Neuronal stem cell (in vitro differentiated cells): ENCODE data around the gene HCRTR2.

Experiments
- DNase-seq: peaks from one replicate; pipeline ENCODE4 v3.0.0-alpha.2; 2013; ENCODE audit warnings: low spot score
- H2AFZ ChIP-seq: one replicate; pipeline ENCODE4 v1.6.1; 2013; ENCODE audit warnings: mild to moderate bottlenecking, low read length, inconsistent platforms
- H2AK5ac ChIP-seq: 2 replicates; pipeline ENCODE4 v1.6.1; 2013; ENCODE audit warnings: low read depth, mild to moderate bottlenecking, inconsistent platforms, low read length, moderate library complexity, mixed read lengths
- H2BK120ac ChIP-seq: 2 replicates; pipeline ENCODE4 v1.6.1; 2013; ENCODE audit warnings: low read depth, mild to moderate bottlenecking, inconsistent platforms, low read length, moderate library complexity, mixed read lengths
- H2BK12ac ChIP-seq: one replicate; pipeline ENCODE4 v1.6.1; 2013; ENCODE audit warnings: low read length, inconsistent platforms
- H2BK15ac ChIP-seq: 2 replicates; pipeline ENCODE4 v1.6.1; 2013; ENCODE audit warnings: mild to moderate bottlenecking, low read length, inconsistent platforms, mixed read lengths
- H2BK5ac ChIP-seq: one replicate; pipeline ENCODE4 v1.6.1; 2013; ENCODE audit warnings: inconsistent platforms, mild to moderate bottlenecking, low read length, moderate library complexity
- H3K14ac ChIP-seq: one replicate; pipeline ENCODE4 v1.6.1; 2013; ENCODE audit warnings: low read length, inconsistent platforms
- H3K18ac ChIP-seq: 2 replicates; pipeline ENCODE4 v1.6.1; 2013; ENCODE audit warnings: low read length, inconsistent platforms
- H3K23ac ChIP-seq: 2 replicates; pipeline ENCODE4 v1.6.1; 2013; ENCODE audit warnings: low read depth, mild to moderate bottlenecking, mixed read lengths, low read length, inconsistent platforms; ENCODE audit not compliant: poor library complexity
- H3K27ac ChIP-seq: replicated peaks from 3 replicates; pipeline ENCODE4 v1.5.1; 2013; ENCODE audit warnings: low read length, inconsistent platforms
- H3K27me3 ChIP-seq, 3 experiments: 2 replicates each; pipeline ENCODE4 v1.6.1; 2013; ENCODE audit warnings: low read length in 3 of 3, mild to moderate bottlenecking in 2 of 3, inconsistent platforms in 1 of 3, low read depth in 1 of 3, mixed read lengths in 1 of 3, moderate library complexity in 1 of 3; ENCODE audit not compliant: control insufficient read depth in 3 of 3, insufficient read depth in 3 of 3
- H3K36me3 ChIP-seq, 2 donors: replicated peaks in 1 of 2; 2 replicates each; pipeline ENCODE4 v1.6.1; 2013; ENCODE audit warnings: low read length in 2 of 2; ENCODE audit not compliant: control insufficient read depth in 2 of 2, insufficient read depth in 2 of 2
- H3K4ac ChIP-seq: 2 replicates; pipeline ENCODE4 v1.6.1; 2013; ENCODE audit warnings: inconsistent platforms, mild to moderate bottlenecking, low read length, moderate library complexity
- H3K4me1 ChIP-seq, 2 donors: 1 replicate in 1 of 2; 2 replicates in 1 of 2; pipeline ENCODE4 v1.6.1; 2013; ENCODE audit warnings: low read length in 2 of 2, low read depth in 1 of 2; ENCODE audit not compliant: control insufficient read depth in 2 of 2, insufficient read depth in 1 of 2
- H3K4me2 ChIP-seq: one replicate; pipeline ENCODE4 v1.6.1; 2013; ENCODE audit warnings: mild to moderate bottlenecking, low read length, inconsistent platforms; ENCODE audit not compliant: insufficient read depth, poor library complexity, severe bottlenecking
- H3K4me3 ChIP-seq, 2 donors: 2 replicates each; pipeline ENCODE4 v1.5.1; 2013; ENCODE audit warnings: low read length in 2 of 2, mild to moderate bottlenecking in 2 of 2, inconsistent platforms in 1 of 2, moderate library complexity in 1 of 2
- H3K79me1 ChIP-seq: one replicate; pipeline ENCODE4 v1.6.1; 2013; ENCODE audit warnings: low read depth, mild to moderate bottlenecking, inconsistent platforms, low read length, moderate library complexity
- H3K9ac ChIP-seq: one replicate; pipeline ENCODE4 v1.6.1; 2013; ENCODE audit warnings: mild to moderate bottlenecking, low read depth, low read length, inconsistent platforms; ENCODE audit not compliant: poor library complexity
- H3K9me3 ChIP-seq, 2 donors: replicated peaks in 1 of 2; 2 replicates each; pipeline versions ENCODE3 to v1.6.1; 2013; ENCODE audit warnings: low read length in 2 of 2, mild to moderate bottlenecking in 2 of 2, inconsistent platforms in 1 of 2, low read depth in 1 of 2, mixed read lengths in 1 of 2, moderate library complexity in 1 of 2; ENCODE audit not compliant: control insufficient read depth in 2 of 2, insufficient read depth in 1 of 2
- H4K8ac ChIP-seq: one replicate; pipeline ENCODE4 v1.6.1; 2013; ENCODE audit warnings: low read depth, mild to moderate bottlenecking, inconsistent platforms, low read length, moderate library complexity
- H4K91ac ChIP-seq: one replicate; pipeline ENCODE4 v1.6.1; 2013; ENCODE audit warnings: low read length, low read depth, mild to moderate bottlenecking, inconsistent platforms; ENCODE audit not compliant: poor library complexity
- WGBS, 2 donors: extraction: QIAGEN DNeasy Blood & Tissue Kit; methylation state at CpG; one replicate each; pipeline ENCODE4 v1.1.7; 2013; ENCODE audit warnings: missing lambda C conversion rate in 2 of 2, mixed read lengths in 1 of 2; ENCODE audit not compliant: insufficient read length in 2 of 2, insufficient replicate concordance in 1 of 2; ENCODE audit errors: extremely low coverage in 2 of 2; 5-methylcytosine and 5-hydroxymethylcytosine counted together

Gene HCRTR2

DNA sequence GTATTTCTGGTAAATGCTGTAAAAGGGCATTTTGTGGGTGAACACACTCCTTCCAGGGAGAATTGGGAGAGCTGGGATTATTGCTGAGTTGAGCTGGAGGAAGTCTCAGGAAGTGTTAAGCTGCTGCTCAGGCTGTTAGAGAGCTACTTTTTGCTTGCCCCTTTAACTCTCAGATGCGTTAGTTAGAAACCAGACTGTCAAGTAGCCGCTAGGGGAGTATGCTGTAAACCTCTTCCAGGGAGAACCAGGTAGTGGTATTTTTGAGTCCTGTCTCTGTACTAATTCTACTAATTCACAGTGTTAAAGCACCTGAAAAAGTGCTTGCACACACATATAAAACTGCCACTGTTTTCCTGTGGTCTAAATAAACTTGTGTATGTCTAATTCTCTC lies 146.4 kb downstream of the HCRTR2 start:
- H2BK15ac ChIP-seq = no peak overlapping the region
- H4K91ac ChIP-seq = no peak overlapping the region
- WGBS, 2 donors = no CpG with 5 or more reads among the region's 2 CpGs
- H2BK12ac ChIP-seq = no peak overlapping the region
- no peak overlapping the region for H4K8ac ChIP-seq
- no peak overlapping the region for H2BK5ac ChIP-seq
- no peaks in the 10 kb centered on the region for H3K4me1 ChIP-seq
- DNase-seq = no peak
- no peak overlapping the region for H3K23ac ChIP-seq
- no peaks in the 10 kb centered on the region for H3K79me1 ChIP-seq
- H3K9me3 ChIP-seq = no peaks in the 10 kb centered on the region
- no peak overlapping the region for H3K9ac ChIP-seq
- no peak overlapping the region for H2AK5ac ChIP-seq
- H3K18ac ChIP-seq = no peak overlapping the region
- no peak overlapping the region for H3K4ac ChIP-seq
- no peak overlapping the region for H2AFZ ChIP-seq
- H3K4me2 ChIP-seq = no peak overlapping the region
- no peak overlapping the region for H3K4me3 ChIP-seq
- no peak overlapping the region for H3K27ac ChIP-seq
- no peak overlapping the region for H3K14ac ChIP-seq
- no peaks in the 10 kb centered on the region for H3K36me3 ChIP-seq
- H3K27me3 ChIP-seq = no peaks in the 10 kb centered on the region
- no peak overlapping the region for H2BK120ac ChIP-seq

DNA sequence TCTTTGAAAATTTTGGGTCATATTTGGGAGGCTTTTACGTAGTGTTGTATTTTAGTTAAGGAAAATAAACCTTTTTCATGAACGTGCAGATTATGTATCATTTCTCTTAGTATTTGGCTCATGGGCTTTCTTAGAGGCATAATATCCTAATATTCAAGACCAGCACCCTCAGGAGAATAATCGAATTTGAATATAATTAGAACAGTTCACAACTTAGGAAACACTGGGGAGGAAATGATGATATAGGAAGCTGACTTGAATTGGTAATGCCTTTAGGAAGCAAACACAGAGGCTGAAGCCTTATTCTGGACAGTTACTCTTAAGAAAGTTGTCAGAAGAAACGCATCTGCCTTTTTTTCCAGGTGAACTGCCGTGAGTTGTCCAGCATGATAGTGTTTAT lies 152.9 kb downstream of the HCRTR2 start, which contains the start of gene GFRAL:
GFRAL (plus strand) TSS at position 301 of the 400 bp plus-strand sequence; CDS start at position 387, 86 bp downstream.
- no peaks in the 10 kb centered on the region for H3K4me1 ChIP-seq
- no CpG with 5 or more reads among the region's 5 CpGs for WGBS, 2 donors
- H3K4me3 ChIP-seq = no peak within 1 kb of the TSS

More for the DNA sequence above, 152.9 kb downstream of the HCRTR2 start, which contains the start of gene GFRAL:
- H2BK120ac ChIP-seq = no peak within 1 kb of the TSS
- no peak within 1 kb of the TSS for H3K27ac ChIP-seq
- no peaks in the 10 kb centered on the region for H3K79me1 ChIP-seq
- H2AK5ac ChIP-seq = no peak within 1 kb of the TSS
- no peak within 1 kb of the TSS for H3K4me2 ChIP-seq
- H2BK15ac ChIP-seq = no peak within 1 kb of the TSS
- no peak within 1 kb of the TSS for H3K23ac ChIP-seq
- no peak within 1 kb of the TSS for H2AFZ ChIP-seq
- no peak within 1 kb of the TSS for H4K8ac ChIP-seq
- no peaks in the 10 kb centered on the region for H3K27me3 ChIP-seq
- H3K14ac ChIP-seq = no peak within 1 kb of the TSS
- no peak for DNase-seq
- H3K9me3 ChIP-seq = no peaks in the 10 kb centered on the region
- H2BK5ac ChIP-seq = no peak within 1 kb of the TSS
- no peak within 1 kb of the TSS for H3K4ac ChIP-seq
- no peak within 1 kb of the TSS for H2BK12ac ChIP-seq
- H4K91ac ChIP-seq = no peak within 1 kb of the TSS
- no peaks in the 10 kb centered on the region for H3K36me3 ChIP-seq
- H3K9ac ChIP-seq = no peak within 1 kb of the TSS
- no peak within 1 kb of the TSS for H3K18ac ChIP-seq
